ENCODE measurements around the gene PDE6G. TPM values are rescaled to one million over a fixed set of nuclear protein-coding genes. Genes with fewer than 3 reads are reported as not detected.
"Not testable (repeated sequence)": the region's sequence is repeated elsewhere in the genome, so short reads cannot be mapped to it uniquely, and the experiment has no call there.

The PDE6G gene
- total RNA-seq, 4 donors from 2014 or later: 0.53 TPM; not detected in 3

- Histone ChIP-seq H3K9me3 (no peaks in the 10 kb centered on the region), H3K27ac (peak overlapping the region; percentile 93), H3K27me3 (no peaks in the 10 kb centered on the region), H3K4me3 (peak overlapping the region; percentile 70), H3K36me3 (peaks cover 24% of the 10 kb centered on the region), H3K4me1 (peaks cover 36% of the 10 kb centered on the region)
- WGBS: 5% methylated on average over 8 of the region's 19 CpGs
- DNase-seq (ENCODE audit: low spot score in 2 of 2): peak in 1 of 2 donors; percentile 46
- TF ChIP-seq EP300 (IDR thresholded peaks at IDR 0.05): no peak
- no peak for TF ChIP-seq CTCF (IDR thresholded peaks at IDR 0.05)
- TF ChIP-seq POLR2AphosphoS5 (IDR thresholded peaks at IDR 0.05): no peak
- no peak for TF ChIP-seq POLR2A (IDR thresholded peaks at IDR 0.05)
These were observed 26.3 kb upstream of the PDE6G start for GRCh38 chr17:81682565-81683207.

- 66% methylated on average over 13 of the region's 17 CpGs for WGBS
- Histone ChIP-seq H3K4me1 (peaks cover 36% of the 10 kb centered on the region), H3K27me3 (no peaks in the 10 kb centered on the region), H3K9me3 (no peaks in the 10 kb centered on the region), H3K36me3 (peaks cover 14% of the 10 kb centered on the region), H3K27ac (no peak overlapping the region), H3K4me3 (no peak overlapping the region)
- TF ChIP-seq POLR2A (IDR thresholded peaks at IDR 0.05): no peak
- no peak for TF ChIP-seq EP300 (IDR thresholded peaks at IDR 0.05)
- no peak for TF ChIP-seq POLR2AphosphoS5 (IDR thresholded peaks at IDR 0.05)
- TF ChIP-seq CTCF (IDR thresholded peaks at IDR 0.05): no peak
- DNase-seq (ENCODE audit: low spot score in 2 of 2): peak in 1 of 2 donors; percentile 57
These were observed 25.3 kb upstream of the PDE6G start for GRCh38 chr17:81681672-81682071.

GRCh38 chr17:81680150-81680549 is 23.8 kb upstream of the PDE6G start:
- Histone ChIP-seq H3K9me3 (no peaks in the 10 kb centered on the region), H3K27ac (no peak overlapping the region), H3K4me1 (peaks cover 24% of the 10 kb centered on the region), H3K27me3 (no peaks in the 10 kb centered on the region), H3K36me3 (peaks cover 5% of the 10 kb centered on the region), H3K4me3 (no peak overlapping the region)
- DNase-seq (ENCODE audit: low spot score in 2 of 2): no peak
- TF ChIP-seq POLR2A (IDR thresholded peaks at IDR 0.05): no peak
- 84% methylated on average over 11 of the region's 11 CpGs for WGBS

- H3K4me3 ChIP-seq: no peak overlapping the region
These were observed 20.6 kb upstream of the PDE6G start for GRCh38 chr17:81676906-81677305.

GRCh38 chr17:81675515-81676221 is 19.3 kb upstream of the PDE6G start:
- DNase-seq (ENCODE audit: low spot score in 2 of 2); H3K27ac ChIP-seq; H3K9me3 ChIP-seq; H3K4me1 ChIP-seq; H3K27me3 ChIP-seq; H3K4me3 ChIP-seq: not testable (repeated sequence)
- TF ChIP-seq CTCF (IDR thresholded peaks at IDR 0.05): peak; percentile 54 to 79
- WGBS: 43% methylated on average over 18 of the region's 18 CpGs
- peaks cover 45% of the 10 kb centered on the region for H3K36me3 ChIP-seq

More at GRCh38 chr17:81676906-81677305, 20.6 kb upstream of the PDE6G start:
- Histone ChIP-seq H3K4me1 (peaks cover 3% of the 10 kb centered on the region), H3K36me3 (peaks cover 36% of the 10 kb centered on the region), H3K9me3 (no peaks in the 10 kb centered on the region), H3K27ac (peak overlapping the region; percentile 45), H3K27me3 (no peaks in the 10 kb centered on the region)
- TF ChIP-seq EP300 (IDR thresholded peaks at IDR 0.05) (no peak), CTCF (IDR thresholded peaks at IDR 0.05) (no peak), POLR2A (IDR thresholded peaks at IDR 0.05) (no peak), POLR2AphosphoS5 (IDR thresholded peaks at IDR 0.05) (no peak)
- DNase-seq (ENCODE audit: low spot score in 2 of 2): no peak
- 85% methylated on average over 10 of the region's 17 CpGs for WGBS

All from suprapubic skin (tissue), 4 donors.